ENCODE results near the gene PYURF. TPM values are rescaled to one million over a fixed set of nuclear protein-coding genes. Genes with fewer than 3 reads are reported as not detected.

PYURF gene
- polyA plus RNA-seq, 2 donors: 62.0 to 82.4 TPM

Other genes with a start within 250 kb of the PYURF start
- 1 to 10 TPM; 5.5 to 5.7 TPM for gene PPM1K, start 239.2 kb downstream of the PYURF start, polyA plus RNA-seq
- 10 to 100 TPM in 1 of 2 donors, 1 to 10 TPM in 1; 8.7 to 15.6 TPM for gene HERC6, start 144.9 kb downstream of the PYURF start, polyA plus RNA-seq
- 1 to 10 TPM in 1 of 2 donors, under 1 TPM in 1; 0.92 to 1.1 TPM for gene HERC5, start 66.7 kb downstream of the PYURF start, polyA plus RNA-seq
- gene HERC3, start 68.7 kb upstream of the PYURF start, polyA plus RNA-seq: 1 to 10 TPM; 7.5 to 9.9 TPM
- 1 to 10 TPM; 1.9 to 2.1 TPM for gene NAP1L5, start 174.1 kb upstream of the PYURF start, polyA plus RNA-seq